Erythroblast (primary cell): ENCODE measurements around the gene C1orf174.

Experiments used
- GATA1 ChIP-seq: IDR thresholded peaks from 2 replicates; pipeline ENCODE4 v1.6.1; 2011; ENCODE audit warnings: low read depth, mild to moderate bottlenecking, control low read depth, low read length, moderate library complexity
- POLR2A ChIP-seq: IDR thresholded peaks from 2 replicates; pipeline ENCODE4 v1.6.1; 2011; ENCODE audit warnings: mild to moderate bottlenecking, low read length

DNA sequence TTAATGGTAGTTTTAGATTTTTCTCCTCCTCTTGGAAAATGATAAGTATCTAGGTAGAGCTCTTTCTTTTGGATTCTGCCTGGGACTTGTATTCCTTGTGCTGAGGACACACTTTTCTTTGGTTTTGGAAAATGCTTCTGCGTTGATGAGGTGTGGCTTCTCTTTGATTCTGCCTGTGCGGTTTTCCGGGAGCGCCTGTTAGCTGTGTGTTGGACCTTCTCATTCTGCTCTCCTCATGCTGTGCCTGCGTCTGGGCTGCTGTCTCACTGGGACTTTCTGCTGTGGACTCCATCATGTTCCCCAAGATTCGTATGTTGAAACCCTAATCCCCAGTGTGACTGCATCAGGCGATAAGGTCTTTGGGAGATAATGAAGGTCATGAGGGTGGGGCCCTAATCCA is 21.0 kb downstream of the C1orf174 start:
- no peak for TF ChIP-seq POLR2A
- TF ChIP-seq GATA1 = no peak
